NCI-H526 treated with DMSO at 0.1 percent for 48 hours (cell line): Measurements from ENCODE around the gene POU3F1.

Experiments
- DNase-seq: peaks from one replicate; lab custom pipeline; 2025; lab: John Stamatoyannopoulos, UW

The POU3F1 gene

DNA sequence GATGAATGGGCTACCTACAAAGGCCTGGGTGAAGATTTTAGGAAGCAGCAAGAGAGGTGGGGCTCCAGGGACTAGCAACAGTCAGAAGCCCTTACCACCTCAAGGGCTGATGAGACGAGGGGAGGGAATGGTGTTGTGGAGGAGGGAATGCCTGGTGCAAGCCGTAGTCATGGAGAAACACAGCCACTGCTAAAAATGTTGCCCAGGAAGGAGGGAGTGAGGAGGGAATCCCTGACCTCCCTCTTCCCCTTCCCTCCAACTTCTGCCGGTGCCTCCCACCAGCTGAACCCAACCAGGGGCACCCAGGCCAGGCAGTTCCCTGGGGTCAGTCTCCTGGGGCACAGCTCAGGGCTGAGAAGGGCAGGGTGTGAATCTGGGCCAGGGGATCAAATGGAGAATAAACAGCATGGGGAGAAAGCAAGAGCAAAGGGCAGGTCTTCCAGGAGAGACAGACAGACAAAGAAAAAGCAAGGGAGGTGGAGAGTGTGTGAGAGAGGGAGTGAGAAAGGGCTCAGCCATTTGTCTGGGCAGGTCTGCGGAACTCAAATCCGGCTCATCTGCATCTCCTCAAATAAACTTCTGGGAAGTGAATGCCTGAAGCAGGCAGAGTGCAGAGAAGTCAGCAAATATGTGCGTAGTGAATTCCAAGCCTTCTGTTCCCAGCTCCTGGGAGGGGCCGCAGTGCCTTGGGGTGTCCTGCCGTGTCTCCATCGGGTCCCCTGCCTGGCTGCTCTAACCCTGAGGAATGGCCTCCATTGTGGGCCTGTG is 27.1 kb upstream of the POU3F1 start:
- no peak for DNase-seq

DNA sequence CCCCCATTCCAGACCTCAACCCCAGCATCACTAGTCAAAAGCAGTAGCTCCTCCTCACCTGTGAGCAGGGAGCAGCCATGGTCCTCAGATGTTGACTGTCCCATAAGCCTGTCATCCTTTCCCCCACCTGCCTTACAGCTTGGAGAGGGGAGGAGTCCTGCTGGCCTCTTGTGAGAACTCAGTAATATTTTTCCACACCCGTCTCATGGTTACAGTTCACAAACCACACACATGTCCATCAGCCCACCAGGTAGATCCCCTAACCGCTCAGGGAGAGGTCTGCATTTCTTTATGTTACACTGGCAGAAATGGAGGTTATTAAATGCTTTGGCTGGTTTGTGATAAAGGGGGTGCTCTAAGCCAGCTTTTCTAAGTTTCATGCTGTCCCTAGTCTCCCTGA is 26.3 kb upstream of the POU3F1 start:
- no peak for DNase-seq

DNA sequence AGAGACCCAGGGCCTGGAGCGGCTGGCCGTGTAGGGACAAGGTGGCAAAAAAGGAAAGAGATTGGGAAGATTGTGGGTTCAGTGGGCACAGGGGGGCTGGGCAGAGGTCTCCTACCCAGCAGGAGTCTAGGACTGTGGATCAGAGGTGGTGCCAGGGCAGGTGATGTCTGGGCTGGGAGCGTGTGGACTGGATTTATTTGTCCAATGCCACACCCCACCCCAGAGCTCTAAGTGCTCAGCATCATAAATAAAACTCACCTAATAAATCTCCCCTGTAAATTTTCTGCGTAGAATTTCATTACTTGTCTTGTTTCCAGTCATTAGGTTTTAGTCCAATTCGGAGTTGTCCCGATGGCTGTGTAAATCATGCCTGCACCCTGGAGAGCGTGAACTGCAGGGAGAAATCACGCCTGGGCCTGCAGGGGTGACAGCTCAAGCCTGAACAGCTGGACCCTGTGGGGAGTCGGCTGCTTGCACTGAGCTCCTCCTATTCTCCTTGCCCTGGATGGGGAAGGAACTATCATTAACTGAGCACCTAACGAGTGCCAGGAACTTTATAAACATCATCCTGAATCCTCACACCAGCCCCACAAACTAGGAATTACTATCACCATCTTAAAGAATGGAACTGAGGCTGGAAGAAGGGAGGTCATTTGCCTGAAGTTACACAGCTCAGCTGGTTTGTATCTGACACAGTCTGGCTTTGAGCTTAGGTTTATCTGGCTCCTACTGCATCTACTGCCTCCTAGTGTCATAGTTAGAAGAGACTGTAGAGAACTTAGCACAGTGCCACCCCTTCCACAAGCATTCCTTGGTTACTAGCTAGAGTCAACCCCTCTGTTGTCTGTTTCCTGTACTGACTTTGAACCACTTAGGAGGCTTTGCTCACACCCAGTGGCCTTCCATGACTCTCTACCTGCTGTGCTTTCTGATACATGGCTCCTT is 25.0 kb upstream of the POU3F1 start:
- DNase-seq = no peak

DNA sequence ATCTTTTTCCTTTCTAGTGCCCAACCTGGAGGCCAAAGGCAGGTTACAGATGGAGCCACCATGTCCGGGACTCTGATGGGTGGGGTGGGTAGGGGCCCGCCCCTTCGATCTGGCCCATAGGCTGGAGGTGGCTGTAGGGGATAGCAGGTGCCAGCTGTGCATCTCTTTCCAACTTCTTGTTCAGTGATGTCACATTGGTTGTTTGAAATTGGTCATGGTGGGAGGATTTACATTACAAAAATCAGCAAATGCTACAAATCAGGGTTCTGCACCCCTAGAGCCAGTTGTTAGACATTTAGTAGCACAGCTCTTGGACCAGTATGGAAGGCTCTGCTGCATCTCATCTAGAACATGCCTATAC is 22.4 kb upstream of the POU3F1 start:
- DNase-seq = no peak

DNA sequence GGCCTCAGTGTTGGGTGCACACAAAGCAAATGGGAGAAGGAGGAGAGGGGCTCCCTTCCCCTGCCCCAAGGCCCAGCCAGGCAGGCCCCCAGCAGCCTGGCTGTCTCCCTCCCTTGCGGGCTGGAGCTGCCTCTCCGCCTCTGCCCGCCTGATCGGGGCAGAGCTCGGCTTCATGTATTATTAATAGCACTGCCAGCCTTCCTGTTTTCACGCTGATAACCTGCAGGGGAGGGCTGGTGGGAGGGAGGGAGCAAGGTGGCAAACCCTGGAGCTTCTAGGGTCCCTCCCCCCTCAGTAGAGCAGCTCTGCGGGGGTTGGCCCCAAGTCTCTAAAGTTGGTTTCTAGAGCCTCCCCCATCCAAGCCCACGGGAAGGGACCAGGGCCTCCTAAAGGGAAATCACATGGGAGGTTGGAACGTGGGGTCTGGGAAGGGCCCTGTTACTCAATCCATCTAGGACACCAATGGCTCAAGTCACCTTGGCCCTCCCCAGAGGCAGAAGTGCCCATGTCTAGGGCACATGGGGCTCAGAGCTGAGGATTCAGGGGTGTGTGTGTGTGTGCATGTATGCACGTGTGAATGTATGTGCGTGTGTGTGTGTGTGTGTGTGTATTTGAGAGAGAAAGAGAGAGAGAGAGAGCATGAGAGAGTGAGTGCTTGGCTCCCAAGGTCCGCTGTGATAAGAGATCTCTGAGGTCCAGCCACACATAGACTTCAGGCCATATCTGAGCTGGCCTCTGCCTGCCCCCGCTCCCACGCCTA is 21.8 kb upstream of the POU3F1 start:
- DNase-seq = no peak

DNA sequence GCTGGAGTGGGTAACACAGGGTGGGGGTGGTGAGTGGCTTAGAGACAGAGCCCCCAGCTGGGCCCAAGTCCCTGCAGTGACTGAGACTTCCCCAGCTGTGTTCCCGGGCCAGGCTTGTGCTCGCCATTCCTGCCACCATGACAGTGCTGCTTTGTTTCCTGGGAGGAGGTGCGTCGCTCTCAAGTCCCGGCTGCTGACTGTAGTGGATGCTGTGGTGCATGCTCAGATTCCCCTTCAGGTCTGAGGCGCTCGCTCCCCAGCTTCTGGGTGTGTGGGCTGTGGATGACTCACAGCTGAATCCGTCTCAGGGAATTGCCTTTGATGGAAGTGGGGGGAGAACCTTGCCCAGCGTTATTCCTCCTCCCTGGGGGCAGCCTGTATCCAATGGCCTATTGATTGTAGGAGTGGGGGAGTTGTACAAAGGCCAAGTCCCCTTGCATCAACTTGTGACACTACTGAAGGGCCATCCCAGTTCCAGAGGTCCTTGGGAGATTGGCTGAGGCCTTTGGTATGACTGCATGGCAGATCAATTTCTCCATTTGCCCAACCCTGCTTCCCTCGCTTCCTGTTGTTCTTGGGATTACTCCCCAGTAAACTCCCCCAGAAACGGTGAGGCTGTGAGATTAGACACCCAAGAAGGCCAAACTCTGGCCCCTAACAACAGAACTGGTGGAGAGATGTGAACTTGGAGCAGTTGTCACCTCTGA is 17.8 kb upstream of the POU3F1 start:
- no peak for DNase-seq

DNA sequence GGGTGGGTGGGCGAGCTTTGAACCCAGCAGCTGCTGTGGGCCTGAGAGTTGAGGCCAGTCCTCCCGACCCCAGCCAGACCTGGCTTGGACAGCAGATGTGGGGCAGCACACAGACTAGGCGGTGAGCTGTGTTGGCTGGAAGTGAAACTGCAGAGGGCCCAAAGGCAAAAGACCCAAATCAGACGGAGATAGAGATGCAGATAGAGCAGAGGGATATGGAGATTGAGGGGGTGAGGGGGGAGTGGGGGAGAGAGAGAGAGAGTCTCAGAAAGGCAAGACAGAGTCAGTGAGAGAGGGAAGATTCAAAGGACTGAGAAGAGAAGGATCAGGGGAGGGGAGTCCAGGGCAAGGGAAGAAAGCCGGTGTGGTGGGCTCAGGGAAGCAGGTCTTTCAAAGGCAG is 17.0 kb upstream of the POU3F1 start:
- DNase-seq = no peak

DNA sequence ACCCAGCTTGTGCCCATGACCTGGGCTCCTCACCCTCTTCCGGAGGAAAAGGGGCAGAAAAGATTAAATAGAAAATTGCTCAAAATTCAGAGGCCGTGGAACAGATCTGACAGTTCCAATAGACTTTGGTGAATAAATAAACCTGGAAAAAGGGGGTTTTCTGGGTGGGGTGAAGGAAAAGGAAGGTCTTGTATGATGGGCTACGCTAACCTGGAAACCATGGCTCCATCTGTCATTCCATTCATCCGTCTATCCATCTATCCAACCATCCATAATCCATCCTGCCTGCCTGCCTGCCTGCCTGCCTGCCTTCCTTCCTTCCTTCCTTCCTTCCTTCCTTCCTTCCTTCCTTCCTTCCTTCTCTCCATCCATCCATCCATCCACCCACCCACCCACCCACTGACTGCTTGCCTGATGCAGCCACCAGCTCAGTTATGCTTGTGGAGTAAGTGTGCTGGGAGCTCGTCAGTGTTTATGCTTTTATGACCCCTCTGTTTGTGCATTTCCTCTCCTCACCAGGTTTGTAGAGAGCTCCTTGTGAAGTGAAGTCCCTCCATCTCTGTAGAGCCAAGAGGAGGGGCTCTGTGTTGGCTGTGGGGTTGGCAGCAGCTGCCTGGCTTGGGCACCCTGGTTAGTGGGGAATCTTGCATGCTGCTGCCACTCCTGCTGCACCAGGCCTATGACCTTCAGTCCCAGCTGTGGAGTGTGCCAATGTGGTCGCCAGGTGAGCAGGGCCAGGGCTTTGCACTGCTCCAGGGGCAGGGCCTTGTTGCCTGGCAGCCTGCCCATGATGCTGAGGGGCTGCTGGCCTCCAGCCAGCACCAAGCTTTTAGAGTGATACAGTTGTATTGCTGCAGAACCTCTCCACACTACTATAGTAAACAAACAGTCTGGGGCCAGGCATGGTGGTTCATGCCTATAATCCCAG is 16.0 kb upstream of the POU3F1 start:
- no peak for DNase-seq

DNA sequence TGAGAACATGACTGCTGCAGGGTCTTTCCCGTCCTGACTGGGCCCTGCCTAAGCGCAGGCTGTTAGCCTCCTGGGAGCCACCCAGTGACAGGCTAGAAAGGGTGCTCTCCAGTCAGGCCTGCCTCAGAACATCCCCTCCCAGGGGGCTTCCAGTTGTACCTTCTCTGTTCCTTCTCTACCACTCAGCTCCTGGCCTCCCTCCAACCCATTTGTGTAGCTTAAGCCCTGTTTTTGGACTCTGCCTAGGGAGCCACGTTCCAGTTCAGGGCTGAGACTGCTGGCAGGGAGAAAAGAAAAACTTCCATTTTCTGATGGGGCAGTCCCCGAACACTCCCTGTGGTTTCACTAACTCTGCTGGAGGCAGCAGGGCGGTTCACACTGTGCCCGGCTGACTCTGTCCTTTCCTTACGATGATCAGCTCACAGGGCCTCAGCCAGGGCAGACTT is 15.3 kb upstream of the POU3F1 start:
- DNase-seq = no peak

DNA sequence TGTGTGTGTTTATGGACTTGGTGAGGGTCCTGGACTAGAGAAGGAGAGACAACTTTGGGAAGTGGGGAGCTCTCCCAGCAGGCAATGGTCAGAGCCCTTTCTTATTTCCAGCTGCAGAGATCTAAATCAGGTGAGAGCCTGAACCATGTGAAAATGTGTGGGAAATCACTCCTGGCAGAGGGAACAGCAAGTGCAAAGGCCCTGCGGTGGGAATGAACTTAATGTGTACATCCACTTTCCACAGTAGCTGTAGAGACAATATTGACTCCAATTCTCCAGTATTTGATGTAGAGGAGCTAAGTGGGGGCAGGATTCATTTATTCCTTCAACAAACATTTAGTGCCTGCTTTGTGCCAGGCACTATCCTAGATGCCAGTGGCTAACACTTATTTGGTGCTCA is 14.7 kb upstream of the POU3F1 start:
- no peak for DNase-seq

DNA sequence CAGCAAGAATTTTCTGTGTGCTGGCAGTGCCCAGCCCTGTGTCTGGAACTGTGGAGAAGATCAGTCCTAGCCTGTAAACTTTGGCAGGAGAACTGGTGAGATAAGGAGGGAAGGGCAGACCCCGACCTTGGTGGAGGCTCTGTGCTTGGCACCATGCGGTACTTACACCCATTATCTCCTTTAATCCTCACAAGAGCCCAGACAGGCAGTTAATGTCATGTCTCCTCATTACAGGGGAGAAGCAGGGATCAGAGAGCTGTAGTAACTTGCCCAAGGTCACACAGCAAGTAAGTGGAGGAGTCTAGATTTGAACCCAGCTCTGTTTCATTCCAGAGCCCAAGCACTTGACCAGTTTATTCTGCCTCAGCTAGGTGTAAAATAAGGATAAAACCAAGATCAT is 13.9 kb upstream of the POU3F1 start:
- no peak for DNase-seq

DNA sequence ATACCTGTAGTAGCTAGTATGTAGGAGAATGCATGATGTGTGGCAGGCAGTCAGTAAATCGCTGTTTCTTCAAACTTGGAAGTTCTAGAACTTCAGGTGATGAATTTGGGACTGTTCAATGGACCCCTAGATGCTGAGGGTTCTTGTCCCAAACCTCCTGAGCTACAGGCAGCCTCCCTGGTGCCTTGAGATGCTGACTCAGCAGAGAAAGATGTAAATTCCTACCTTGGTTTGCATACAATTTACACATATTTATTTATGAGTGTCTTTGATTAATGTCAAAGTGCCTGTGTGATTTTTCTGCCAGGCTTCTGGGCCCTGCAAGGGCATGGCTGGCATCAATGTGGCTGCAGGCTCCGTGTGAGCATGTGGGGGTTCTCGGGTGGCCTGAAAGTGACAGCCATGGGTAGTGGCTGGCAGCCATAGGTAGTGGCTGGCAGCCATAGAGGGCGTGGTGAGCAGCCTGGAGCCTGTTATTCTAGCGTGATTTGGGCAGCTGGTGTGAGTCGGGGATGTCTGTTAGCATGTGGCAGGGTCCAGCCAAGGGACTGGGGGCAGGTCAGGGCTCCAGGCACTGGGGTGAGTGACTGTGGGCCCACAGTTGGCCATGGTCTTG is 13.2 kb upstream of the POU3F1 start:
- peak; percentile 72 for DNase-seq

DNA sequence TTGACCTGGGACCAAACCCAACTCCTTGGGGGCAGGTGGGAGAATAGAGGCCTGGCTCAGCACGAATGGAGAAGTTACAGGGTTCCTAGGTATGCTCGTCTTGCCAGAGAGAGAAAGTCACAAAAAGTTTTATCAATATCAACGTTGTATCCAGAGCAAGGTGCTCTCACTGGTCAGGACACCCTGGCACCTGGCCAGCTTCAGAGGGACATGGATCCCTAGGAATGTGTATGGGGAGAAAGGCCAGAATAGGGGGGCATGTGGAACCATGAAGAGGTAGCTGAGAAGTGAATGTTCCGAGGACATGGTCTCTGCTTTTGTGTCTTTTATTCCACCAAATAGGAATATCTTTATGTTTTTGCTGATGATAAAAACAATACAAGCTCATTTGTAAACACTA is 9.4 kb upstream of the POU3F1 start:
- no peak for DNase-seq

DNA sequence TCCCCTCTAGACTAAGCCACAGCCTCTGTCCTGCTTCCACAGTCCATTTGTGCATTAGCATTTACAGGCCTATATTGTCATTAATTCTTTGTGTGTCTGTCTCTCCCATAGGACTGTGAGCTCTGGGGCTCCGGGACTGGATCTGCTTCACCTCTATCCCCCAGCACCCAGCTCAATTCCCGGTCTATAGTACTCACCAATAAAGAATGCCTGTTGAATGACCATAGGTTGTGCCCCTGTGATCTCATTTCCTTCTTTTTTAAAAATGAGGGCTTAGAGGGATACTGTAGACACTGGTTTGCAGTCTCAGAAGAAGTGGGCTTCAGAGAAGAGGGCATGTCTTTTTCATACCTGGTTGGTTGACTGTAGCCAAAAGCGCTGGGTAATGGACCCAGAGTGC is 8.8 kb upstream of the POU3F1 start:
- DNase-seq = no peak

DNA sequence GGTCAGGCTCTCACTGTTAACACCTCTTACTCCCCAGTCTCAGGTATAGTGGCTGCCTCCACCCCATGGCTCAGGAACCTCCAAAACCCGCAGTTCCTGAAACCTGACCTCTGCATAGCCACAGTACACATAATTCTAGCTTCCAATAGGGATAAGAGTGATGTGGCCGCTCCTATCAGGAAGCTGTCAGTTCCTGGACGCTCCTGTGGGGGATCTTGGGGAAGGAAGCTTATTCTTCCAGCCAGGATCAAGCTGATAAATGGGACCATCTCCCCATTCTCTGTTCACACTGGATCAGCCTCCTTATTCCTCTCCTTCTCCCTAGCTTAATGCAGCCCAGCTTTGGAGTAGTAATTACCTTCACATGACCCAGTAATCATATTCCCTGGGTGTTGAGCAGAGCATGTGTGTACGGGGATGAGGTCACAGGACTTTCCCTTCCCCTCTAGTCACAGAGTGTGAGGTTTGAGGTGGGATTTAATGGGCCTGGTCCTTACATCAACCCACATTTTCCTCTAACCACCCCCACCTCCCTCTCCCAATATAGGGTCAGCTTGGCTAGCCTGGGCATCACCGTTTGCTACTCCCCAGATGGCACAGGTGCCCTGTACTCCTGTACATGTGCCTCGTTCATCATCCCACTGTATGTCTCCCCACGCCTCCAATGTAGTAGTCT is 7.0 kb upstream of the POU3F1 start:
- no peak for DNase-seq

DNA sequence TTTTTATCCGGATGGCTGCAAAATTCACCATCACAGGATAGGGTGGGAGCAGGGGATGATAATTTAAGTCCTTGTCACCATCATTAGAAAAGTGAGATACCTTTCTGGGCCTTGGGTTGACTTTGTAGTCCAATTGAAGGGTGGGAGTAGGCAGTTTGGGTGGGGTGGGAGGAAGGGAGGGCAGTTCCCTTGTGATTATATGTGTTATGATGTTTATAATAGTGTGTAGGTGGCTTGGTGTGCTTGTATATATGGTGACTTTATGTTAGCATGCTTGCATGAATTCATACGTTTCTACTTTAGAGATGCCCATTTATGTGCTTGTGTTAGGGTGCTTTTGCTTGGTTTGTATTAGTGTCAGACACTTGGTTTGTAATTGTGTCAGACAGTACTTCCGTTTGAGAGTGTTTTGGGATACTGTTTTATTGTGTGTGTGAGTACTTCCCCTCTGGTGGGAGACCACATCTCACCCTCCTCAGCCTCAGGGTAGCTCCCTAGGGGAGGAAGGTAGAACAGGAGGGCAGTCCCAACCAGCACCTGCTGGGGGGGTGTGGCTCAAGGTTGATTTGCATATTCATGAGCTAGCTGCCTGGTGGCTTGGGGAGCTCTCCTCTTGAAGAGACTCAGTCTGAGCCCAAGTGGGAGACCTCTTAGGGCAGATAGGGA is 6.3 kb upstream of the POU3F1 start:
- DNase-seq = peak; percentile 92

DNA sequence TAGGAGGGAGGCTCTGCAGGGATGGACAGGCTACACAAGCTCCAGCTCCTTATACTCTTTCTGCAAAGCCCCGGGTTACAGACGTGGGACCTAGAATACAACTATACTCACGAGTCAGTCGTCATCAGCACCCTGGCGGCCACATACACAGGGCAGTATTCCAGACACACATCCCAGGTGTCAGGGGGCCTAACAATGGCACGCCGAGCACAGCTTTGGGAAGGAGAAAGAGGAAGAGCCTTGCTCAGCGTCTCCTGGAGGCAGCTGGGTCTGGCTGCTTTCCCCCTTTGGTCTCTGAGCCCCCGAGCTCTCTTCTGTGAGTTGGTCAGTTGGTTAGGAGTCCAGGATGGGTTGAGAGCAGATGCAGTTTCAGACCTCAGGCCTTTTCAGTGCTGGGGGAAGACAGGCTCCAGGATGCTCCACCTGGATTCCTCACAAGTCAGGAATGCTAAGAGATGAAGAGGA is 4.5 kb upstream of the POU3F1 start:
- no peak for DNase-seq

DNA sequence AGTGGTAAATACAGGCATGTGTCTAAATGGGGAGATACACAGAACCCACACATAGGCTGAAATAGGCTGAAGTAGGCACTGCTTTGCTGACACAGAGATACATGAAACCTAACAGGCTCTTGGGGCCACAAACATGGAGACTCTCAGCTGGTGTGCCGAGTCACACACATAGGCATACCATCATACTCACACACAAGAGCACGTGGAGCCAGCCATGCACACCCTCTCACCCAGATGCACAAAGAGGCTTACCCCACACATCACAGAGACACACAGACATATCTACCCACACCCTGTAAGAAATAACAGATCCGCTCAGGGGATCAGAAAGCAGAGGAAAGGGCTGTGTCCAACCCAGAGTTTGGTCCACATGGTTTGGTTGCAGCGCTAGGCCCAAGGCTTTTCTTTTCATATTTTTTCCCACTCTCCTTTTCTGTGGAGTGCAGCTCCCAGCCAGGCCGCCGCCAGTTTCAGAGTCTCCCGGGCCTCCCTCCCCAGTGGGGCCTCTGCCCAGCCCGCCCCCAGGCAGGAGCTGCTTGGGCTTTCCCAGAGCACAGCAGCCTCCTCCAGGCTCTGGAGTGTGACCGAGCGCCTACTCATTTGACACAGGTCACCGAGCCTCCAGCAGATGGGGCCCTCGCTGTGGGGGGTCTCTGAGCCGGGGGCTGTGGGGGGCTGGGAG is 3.9 kb upstream of the POU3F1 start:
- no peak for DNase-seq
